Naive B cell (primary cell): ENCODE results near the gene PNMA8C. TPM values are rescaled to one million over a fixed set of nuclear protein-coding genes. Genes with fewer than 3 reads are reported as not detected.
"Not testable (repeated sequence)": the region's sequence is repeated elsewhere in the genome, so short reads cannot be mapped to it uniquely, and the experiment has no call there.

Experiments
- ATAC-seq, 2 donors: fragments of 150-1000 bp; cut with Tn5 transposase; 2 replicates each; pipeline ENCODE4 v1.10.0; 2021; ENCODE audit warnings: low read depth in 2 of 2, mild to moderate bottlenecking in 2 of 2, moderate library complexity in 2 of 2
- DNase-seq: peaks from one replicate; pipeline ENCODE4 v3.0.0; 2022
- H3K27ac Mint-ChIP-seq, 6 donors: one replicate each; pipeline ENCODE4 v1.8.0; 2020 to 2022; ENCODE audit warnings: mild to moderate bottlenecking in 6 of 6, mixed read lengths in 6 of 6, moderate library complexity in 5 of 6, inconsistent platforms in 2 of 6
- H3K27me3 Mint-ChIP-seq, 3 donors: one replicate each; pipeline ENCODE4 v1.8.0; 2021 to 2022; ENCODE audit warnings: mixed read lengths in 3 of 3, mild to moderate bottlenecking in 1 of 3
- H3K36me3 Mint-ChIP-seq, 2 donors: one replicate each; pipeline ENCODE4 v1.8.0; 2020 to 2022; ENCODE audit warnings: mixed read lengths in 2 of 2, inconsistent platforms in 1 of 2, mild to moderate bottlenecking in 1 of 2
- H3K4me1 Mint-ChIP-seq, 3 donors: one replicate each; pipeline ENCODE4 v1.8.0; 2020 to 2022; ENCODE audit warnings: mixed read lengths in 3 of 3, inconsistent platforms in 1 of 3, mild to moderate bottlenecking in 1 of 3, moderate library complexity in 1 of 3
- H3K4me3 Mint-ChIP-seq, 8 donors: one replicate each; pipeline ENCODE4 v1.8.0; 2020 to 2022; ENCODE audit warnings: mild to moderate bottlenecking in 8 of 8, mixed read lengths in 8 of 8, moderate library complexity in 8 of 8, inconsistent platforms in 2 of 8
- H3K9me3 Mint-ChIP-seq, 7 donors: one replicate each; pipeline ENCODE4 v1.8.0; 2020 to 2022; ENCODE audit warnings: mixed read lengths in 7 of 7, mild to moderate bottlenecking in 5 of 7, inconsistent platforms in 2 of 7, moderate library complexity in 1 of 7
- polyA plus RNA-seq, 6 donors: library from polyadenylated mRNA; unstranded; fragments of 300-500 nt; fragmentation: Illumina TruSeq; gene quantifications; one replicate each; pipeline ENCODE4 v1.2.3, GENCODE V29; 2021; ENCODE audit warnings: low read depth in 6 of 6

Gene PNMA8C
- polyA plus RNA-seq, 6 donors from 2014 or later, result not detected

GRCh38 chr19:46375476-46376067, 53.2 kb downstream of the PNMA8C start:
- Mint-ChIP-seq H3K4me1 (peaks cover 12 to 22% (median 16%) of the 10 kb centered on the region in 3 donors), H3K36me3 (peaks cover 14 to 15% of the 10 kb centered on the region in 2 donors)
- not testable (repeated sequence) for DNase-seq, H3K9me3 Mint-ChIP-seq, H3K27me3 Mint-ChIP-seq, H3K4me3 Mint-ChIP-seq, H3K27ac Mint-ChIP-seq, ATAC-seq

Other genes starting within 250 kb of the PNMA8C start
- not detected for gene IGFL1, start 199.2 kb downstream of the PNMA8C start, polyA plus RNA-seq
- gene HIF3A, start 131.9 kb downstream of the PNMA8C start, polyA plus RNA-seq, result not detected
- gene PPP5C, start 81.8 kb downstream of the PNMA8C start, polyA plus RNA-seq, result 10 to 100 TPM; 14.5 to 26.6 (median 19.7) TPM
- gene CCDC8, start 15.4 kb downstream of the PNMA8C start, polyA plus RNA-seq, result not detected
- gene PNMA8A, start 42.6 kb upstream of the PNMA8C start, polyA plus RNA-seq, result not detected
- 1 to 10 TPM in 1 of 6 donors, under 1 TPM in 3, not detected in 2; 0.05 to 1.3 (median 0.12) TPM for gene PNMA8B, start 66.9 kb upstream of the PNMA8C start, polyA plus RNA-seq
- 100 to 1,000 TPM; 106 to 118 (median 112) TPM for gene CALM3, start 172.4 kb upstream of the PNMA8C start, polyA plus RNA-seq
- 1 to 10 TPM in 5 of 6 donors, not detected in 1; 1.3 to 4.5 (median 1.9) TPM for gene PTGIR, start 196.2 kb upstream of the PNMA8C start, polyA plus RNA-seq
- gene GNG8, start 207.3 kb upstream of the PNMA8C start, polyA plus RNA-seq, result 10 to 100 TPM in 2 of 6 donors, not detected in 4; 14.1 to 16.1 TPM
- gene DACT3, start 232.2 kb upstream of the PNMA8C start, polyA plus RNA-seq, result under 1 TPM in 2 of 6 donors, not detected in 4; 0.11 to 0.30 TPM